Activated CD8-positive, alpha-beta memory T cell treated with anti-CD3 and anti-CD28 coated beads for 24 hours (primary cell): ENCODE measurements around the gene SCRN3.
"Not testable (repeated sequence)": the region's sequence is repeated elsewhere in the genome, so short reads cannot be mapped to it uniquely, and the experiment has no call there.

Experiments
- DNase-seq: peaks from one replicate; pipeline ENCODE4 v3.0.0-alpha.2; 2020

Gene SCRN3

GRCh38 chr2:174410039-174410438 is 14.5 kb downstream of the SCRN3 start:
- DNase-seq, result not testable (repeated sequence)

GRCh38 chr2:174412256-174412655 is 16.7 kb downstream of the SCRN3 start:
- DNase-seq, result no peak

GRCh38 chr2:174428214-174428613 is 32.7 kb downstream of the SCRN3 start:
- no peak for DNase-seq

DNA sequence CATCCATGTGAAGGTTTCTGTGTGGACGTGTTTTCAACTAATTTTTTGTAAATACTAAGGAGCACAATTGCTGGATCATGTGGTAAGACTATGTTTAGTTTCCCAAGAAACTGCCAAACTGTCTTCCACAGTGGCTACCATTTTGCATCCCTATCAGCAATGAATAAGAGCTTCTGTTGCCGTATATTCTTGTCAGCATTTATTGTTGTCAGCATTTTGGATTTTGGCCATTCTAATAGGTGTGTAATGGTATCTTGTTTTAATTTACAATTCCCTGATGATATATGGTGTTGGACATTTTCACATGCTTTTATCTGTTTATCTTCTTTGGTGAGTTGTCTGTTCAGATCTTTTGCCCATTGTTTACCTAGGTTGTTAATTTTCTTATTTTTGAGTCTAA is 34.5 kb downstream of the SCRN3 start:
- no peak for DNase-seq

DNA sequence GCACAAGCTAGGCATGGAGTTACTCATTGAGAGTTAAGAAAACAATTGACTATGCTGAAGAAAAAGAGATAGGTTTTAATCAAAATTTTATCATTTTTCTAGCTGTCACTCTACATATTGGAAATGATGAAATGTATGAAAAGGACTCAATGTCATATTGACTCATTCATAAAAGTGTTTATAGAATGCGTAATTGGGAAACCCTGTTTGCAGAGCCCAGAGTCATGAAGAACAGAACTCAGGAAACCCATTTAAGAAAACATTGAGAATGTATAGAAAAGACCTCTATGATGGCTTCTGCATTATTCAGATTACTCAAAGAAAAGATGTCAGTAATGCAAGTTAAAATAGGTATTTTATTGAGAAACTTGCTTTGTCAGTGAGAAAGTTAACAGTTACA is 36.4 kb downstream of the SCRN3 start:
- DNase-seq, result no peak

DNA sequence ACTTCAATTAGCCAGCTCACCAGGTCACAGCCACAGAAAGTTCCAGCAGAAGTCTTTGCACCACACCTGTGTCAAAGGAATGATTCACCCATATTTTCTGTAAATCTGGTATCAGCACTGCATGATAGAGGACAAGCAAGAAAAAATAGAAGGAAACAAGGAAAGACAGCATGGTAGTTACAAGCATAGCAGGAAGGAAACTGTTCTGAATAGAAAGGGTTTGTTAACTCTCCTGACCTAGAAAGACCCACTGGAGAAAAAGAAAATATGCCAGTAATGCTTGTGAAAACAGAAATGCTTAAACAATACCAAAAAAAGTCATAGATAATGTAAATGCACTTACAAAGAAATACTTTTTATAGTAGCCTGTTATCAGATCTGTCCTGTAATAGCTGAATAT is 40.8 kb downstream of the SCRN3 start:
- DNase-seq, result no peak

DNA sequence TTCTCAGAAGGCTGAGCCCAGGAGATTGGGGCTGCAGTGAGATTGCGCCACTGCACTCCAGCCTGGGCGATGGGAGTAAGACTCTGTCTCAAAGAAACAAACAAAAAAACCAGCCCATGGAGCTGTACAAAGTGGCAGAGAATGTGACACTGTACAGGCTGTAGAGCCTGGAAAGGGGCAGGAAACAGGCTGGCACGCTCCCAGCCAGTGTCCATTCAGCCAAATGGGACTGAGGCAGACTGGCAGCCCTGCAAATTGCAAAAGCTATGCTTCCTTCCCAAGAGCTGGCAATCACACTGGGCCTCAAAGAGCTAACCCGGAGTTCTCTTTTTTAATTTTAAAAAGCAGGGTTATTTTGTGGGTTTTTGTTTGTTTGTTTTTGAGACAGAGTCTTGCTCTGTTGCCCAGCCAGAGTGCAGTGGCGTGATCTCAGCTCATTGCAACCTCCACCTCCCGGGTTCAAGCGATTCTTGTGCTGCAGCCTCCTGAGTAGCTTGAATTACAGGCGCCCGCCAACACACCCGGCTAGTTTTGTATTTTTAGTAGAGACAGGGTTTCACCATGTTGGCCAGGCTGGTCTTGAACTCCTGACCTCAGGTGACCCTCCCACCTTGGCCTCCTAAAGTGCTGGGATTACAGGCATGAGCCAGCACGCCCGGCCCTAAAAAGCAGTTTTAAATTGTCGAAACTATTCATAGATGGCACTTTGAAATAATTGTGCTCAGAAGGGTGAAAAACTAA is 42.8 kb downstream of the SCRN3 start:
- no peak for DNase-seq

GRCh38 chr2:174439323-174439722 is 43.8 kb downstream of the SCRN3 start:
- no peak for DNase-seq

- no peak for DNase-seq
Measured at GRCh38 chr2:174439950-174440349, 44.4 kb downstream of the SCRN3 start.

- no peak for DNase-seq
Measured at GRCh38 chr2:174442546-174443510, 47.3 kb downstream of the SCRN3 start.

DNA sequence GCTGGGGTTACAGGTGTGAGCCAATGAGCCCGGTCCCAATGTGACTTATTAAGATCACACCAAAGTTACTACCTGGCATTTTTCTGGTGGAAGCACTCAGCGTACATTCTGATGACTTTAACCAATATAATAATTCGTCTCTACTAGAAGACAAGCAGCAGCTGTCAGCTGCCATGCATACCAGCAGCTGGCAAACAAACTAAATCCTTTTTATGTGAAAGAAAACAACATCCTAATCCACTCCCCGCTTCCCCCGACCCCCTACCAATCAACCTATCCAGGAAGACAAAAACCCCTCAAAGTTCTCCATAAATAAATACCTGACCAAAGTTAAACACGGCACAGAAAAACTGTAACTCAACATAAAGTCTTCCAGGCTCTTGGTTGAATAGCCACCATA is 49.2 kb downstream of the SCRN3 start:
- DNase-seq, result no peak

DNA sequence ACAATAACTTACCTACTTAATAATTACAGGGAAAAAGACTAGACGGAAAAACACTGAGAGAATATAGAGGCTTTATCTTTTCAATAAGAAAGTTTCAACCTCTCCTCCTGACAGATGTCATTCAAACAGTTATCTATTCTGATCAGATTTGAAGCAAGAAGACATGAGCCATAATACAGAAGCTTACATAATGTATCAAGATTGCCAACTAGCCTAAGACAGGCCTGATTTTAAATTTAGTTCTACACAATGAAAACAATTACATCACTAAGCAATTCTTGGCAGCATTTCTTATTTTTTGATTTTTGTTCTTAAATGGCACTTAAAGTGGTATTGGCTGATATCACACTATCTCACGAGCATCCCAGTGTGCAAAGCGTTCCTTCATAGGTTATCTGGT is 49.7 kb downstream of the SCRN3 start:
- DNase-seq, result no peak

DNA sequence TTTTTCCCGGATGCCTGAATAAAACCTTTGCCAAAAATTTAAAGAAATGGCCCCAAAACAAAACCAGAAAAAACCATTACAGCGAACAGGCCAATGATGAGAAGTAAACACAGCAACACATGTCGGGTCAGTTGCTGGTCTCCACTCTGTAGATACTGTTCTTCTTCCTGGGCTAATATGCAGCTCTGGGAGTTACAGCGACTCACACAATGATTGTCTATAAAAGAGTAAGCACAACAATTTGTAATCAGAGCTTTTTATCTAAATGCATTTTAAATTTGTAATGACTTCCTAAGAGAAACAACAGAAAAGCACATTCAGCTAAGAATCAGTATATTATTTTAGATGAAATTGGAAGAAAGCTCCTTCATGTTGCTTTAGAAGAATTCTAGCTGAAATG is 51.0 kb downstream of the SCRN3 start:
- DNase-seq, result no peak

GRCh38 chr2:174449033-174449432 is 53.5 kb downstream of the SCRN3 start:
- DNase-seq, result no peak

DNA sequence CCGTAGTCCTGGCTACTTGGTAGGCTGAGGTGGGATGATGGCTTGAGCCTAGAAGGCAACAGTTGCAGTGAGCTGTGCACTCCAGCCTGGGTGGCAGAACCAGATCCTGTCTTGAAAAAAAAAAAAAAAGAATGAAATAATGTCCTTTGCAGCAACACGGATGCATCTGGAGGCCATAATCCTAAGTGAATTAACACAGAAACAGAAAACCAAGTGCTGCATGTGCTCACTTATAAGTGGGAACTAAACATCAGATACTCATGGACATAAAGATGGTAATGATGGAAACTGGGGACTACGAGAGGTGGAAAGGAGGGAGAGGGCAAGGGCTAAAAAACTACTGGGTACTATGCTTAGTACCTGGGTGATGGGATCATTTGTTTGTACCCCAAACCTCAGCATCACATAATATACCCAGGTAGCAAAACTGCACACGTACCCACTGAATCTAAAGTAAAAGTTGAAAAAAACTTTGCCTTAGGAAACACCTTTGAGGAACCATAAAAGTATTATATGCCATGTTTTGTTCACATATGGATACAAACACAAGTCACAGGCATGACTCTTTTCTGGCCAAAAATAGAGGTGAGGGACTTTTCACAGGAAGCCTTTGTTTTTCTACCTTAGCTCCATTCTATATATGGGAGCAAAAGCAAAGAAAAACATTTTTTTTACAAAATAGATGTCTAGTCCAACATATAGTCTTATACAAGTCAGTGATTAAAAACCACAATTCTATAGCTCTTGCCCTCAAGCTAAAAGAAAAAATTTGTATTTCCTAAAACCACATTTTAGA is 54.7 kb downstream of the SCRN3 start:
- no peak for DNase-seq

- DNase-seq, result no peak
Measured at GRCh38 chr2:174454566-174454965, 59.0 kb downstream of the SCRN3 start.

DNA sequence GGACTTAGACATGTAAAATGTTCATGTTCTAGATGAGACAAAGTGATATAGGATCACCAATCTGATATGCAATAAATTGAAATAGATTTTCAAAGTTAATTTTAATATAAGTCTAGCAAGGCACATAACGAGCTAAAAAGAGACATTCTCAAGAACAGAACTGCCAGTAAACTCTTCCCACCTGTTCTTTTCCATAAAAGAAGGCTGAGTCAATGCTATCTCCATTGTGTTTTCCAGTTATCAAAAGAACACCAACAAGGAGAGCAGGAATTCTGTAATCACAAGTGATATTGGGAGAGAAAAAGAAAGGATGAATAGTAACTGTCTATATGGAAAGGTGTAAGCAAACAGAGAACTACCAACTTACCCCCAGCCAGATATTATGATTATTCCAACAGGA is 65.7 kb downstream of the SCRN3 start:
- no peak for DNase-seq

DNA sequence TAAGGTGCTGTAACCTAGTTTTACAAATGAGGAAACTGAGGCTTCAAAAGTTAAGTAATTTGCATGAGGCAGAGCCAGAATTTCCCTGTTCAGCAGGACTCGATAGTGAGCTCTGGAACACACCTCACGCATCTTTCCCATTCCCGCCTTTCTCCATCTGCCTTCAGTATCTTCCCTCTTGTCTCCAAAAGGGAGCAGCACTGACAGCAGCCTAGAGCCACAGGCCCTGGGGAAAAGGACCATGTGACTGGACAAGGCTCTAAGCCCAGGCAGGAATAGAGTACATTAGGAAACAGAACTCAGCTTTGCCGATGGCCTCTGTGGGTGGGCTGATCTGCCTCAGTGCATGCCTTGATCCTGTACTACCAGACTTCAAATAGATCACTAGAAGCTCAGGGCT is 69.8 kb downstream of the SCRN3 start:
- no peak for DNase-seq

- no peak for DNase-seq
Measured at GRCh38 chr2:174473796-174474195, 78.3 kb downstream of the SCRN3 start.

DNA sequence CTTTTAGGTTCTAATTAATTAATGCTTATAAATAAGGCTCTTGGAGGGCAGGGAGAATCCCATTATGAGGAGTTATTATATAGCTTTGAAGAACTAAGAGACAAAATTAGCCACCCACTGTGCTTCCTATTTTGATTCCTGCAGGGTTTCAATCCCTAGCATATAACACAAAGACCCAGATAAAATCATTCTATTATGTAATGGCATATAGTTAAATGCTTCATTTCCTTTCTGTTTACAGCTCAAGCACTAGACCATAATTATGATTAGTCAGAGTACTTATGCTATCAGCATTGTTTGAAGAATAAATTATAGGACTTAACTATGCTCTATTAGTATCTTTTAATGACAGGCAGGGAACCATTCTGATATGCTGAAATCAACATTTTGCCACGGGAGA is 82.2 kb downstream of the SCRN3 start:
- DNase-seq, result no peak
